ENCODE data around the gene TXNRD3. TPM values are rescaled to one million over a fixed set of nuclear protein-coding genes. Genes with fewer than 3 reads are reported as not detected.

The TXNRD3 gene
- total and polyA plus RNA-seq, 4 donors: 7.0 to 11.0 (median 7.7) TPM

DNA sequence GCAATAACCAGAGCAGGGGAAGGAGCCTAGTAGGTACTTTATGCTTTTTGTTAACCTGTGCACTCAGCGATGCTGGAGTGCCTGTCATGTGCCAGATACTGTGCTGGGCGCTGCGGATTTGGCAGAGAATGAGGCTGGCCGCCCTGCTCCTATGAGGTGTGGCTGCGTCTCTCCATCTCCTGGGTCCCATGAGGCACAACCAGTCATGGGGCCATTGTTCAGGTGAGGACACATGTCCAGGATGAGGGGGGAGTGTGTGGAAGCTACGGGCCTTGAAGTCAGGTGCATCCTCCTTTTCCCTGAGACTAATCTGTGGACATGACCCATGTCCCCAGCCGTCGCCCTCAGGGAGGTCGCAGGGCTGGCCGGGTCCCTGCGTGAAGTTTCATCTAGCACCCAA lies 963 bp upstream of the TXNRD3 start:
- Histone ChIP-seq H3K9ac (ENCODE audit: low read depth in 1 of 2, low read length in 2 of 2) (no peak overlapping the region), H3K4me1 (ENCODE audit: control insufficient read depth in 4 of 4, insufficient read depth in 4 of 4, low read length in 3 of 4) (peaks cover 0 to 15% (median 8%) of the 10 kb centered on the region in 4 donors), H3K4me3 (ENCODE audit: low read depth in 1 of 3, low read length in 3 of 3) (no peak overlapping the region), H3K9me3 (ENCODE audit: control insufficient read depth in 4 of 4, low read length in 3 of 4) (peaks cover 0 to 5% (median 3%) of the 10 kb centered on the region in 4 donors), H3K27ac (ENCODE audit: low read depth in 1 of 2, low read length in 2 of 2) (no peak overlapping the region), H3K27me3 (ENCODE audit: control insufficient read depth in 4 of 4, insufficient read depth in 4 of 4, low read length in 3 of 4) (no peaks in the 10 kb centered on the region), H3K36me3 (ENCODE audit: control insufficient read depth in 4 of 4, insufficient read depth in 3 of 4, low read depth in 1 of 4, low read length in 3 of 4) (no peaks in the 10 kb centered on the region)
- TF ChIP-seq FOXA2 (IDR thresholded peaks at IDR 0.05) (no peak), ATF3 (IDR thresholded peaks at IDR 0.05) (no peak), RAD21 (IDR thresholded peaks at IDR 0.05) (no peak), FOXA1 (IDR thresholded peaks at IDR 0.05) (no peak)
- TF ChIP-seq, protein P1, sequence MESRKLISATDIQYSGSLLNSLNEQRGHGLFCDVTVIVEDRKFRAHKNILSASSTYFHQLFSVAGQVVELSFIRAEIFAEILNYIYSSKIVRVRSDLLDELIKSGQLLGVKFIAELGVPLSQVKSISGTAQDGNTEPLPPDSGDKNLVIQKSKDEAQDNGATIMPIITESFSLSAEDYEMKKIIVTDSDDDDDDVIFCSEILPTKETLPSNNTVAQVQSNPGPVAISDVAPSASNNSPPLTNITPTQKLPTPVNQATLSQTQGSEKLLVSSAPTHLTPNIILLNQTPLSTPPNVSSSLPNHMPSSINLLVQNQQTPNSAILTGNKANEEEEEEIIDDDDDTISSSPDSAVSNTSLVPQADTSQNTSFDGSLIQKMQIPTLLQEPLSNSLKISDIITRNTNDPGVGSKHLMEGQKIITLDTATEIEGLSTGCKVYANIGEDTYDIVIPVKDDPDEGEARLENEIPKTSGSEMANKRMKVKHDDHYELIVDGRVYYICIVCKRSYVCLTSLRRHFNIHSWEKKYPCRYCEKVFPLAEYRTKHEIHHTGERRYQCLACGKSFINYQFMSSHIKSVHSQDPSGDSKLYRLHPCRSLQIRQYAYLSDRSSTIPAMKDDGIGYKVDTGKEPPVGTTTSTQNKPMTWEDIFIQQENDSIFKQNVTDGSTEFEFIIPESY (IDR thresholded peaks at IDR 0.05): no peak
- DNase-seq (ENCODE audit: low spot score): no peak
- 93% methylated on average over 11 of the region's 11 CpGs for WGBS

GRCh38 chr3:126649556-126650092 lies 5.3 kb downstream of the TXNRD3 start:
- no peak overlapping the region for H3K9ac ChIP-seq (ENCODE audit: low read depth in 1 of 2, low read length in 2 of 2)
- H3K4me1 ChIP-seq (ENCODE audit: control insufficient read depth in 4 of 4, insufficient read depth in 4 of 4, low read length in 3 of 4): peaks cover 1 to 10% (median 4%) of the 10 kb centered on the region in 4 donors
- H3K4me3 ChIP-seq (ENCODE audit: low read depth in 1 of 3, low read length in 3 of 3): no peak overlapping the region
- H3K36me3 ChIP-seq (ENCODE audit: control insufficient read depth in 4 of 4, insufficient read depth in 3 of 4, low read depth in 1 of 4, low read length in 3 of 4): peaks cover 0 to 5% (median 1%) of the 10 kb centered on the region in 4 donors
- H3K9me3 ChIP-seq (ENCODE audit: control insufficient read depth in 4 of 4, low read length in 3 of 4): no peaks in the 10 kb centered on the region
- no peak for TF ChIP-seq RAD21 (IDR thresholded peaks at IDR 0.05)
- no peak for TF ChIP-seq NR2F2 (IDR thresholded peaks at IDR 0.05)
- no peak for TF ChIP-seq SP1 (IDR thresholded peaks at IDR 0.05)
- TF ChIP-seq, protein P1 (IDR thresholded peaks at IDR 0.05): no peak
- no peak for TF ChIP-seq JUND (IDR thresholded peaks at IDR 0.05)
- TF ChIP-seq EGR1 (IDR thresholded peaks at IDR 0.05; ENCODE audit: low read depth in 2 of 2): no peak
- TF ChIP-seq ATF3 (IDR thresholded peaks at IDR 0.05): no peak
- TF ChIP-seq, protein P2, sequence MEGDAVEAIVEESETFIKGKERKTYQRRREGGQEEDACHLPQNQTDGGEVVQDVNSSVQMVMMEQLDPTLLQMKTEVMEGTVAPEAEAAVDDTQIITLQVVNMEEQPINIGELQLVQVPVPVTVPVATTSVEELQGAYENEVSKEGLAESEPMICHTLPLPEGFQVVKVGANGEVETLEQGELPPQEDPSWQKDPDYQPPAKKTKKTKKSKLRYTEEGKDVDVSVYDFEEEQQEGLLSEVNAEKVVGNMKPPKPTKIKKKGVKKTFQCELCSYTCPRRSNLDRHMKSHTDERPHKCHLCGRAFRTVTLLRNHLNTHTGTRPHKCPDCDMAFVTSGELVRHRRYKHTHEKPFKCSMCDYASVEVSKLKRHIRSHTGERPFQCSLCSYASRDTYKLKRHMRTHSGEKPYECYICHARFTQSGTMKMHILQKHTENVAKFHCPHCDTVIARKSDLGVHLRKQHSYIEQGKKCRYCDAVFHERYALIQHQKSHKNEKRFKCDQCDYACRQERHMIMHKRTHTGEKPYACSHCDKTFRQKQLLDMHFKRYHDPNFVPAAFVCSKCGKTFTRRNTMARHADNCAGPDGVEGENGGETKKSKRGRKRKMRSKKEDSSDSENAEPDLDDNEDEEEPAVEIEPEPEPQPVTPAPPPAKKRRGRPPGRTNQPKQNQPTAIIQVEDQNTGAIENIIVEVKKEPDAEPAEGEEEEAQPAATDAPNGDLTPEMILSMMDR (IDR thresholded peaks at IDR 0.05; ENCODE audit: low read depth, low read length, missing input control): no peak
- no peak for TF ChIP-seq GABPA (IDR thresholded peaks at IDR 0.05 in 1 of 2, conservative IDR thresholded peaks at IDR 0.05 in 1 of 2)
- TF ChIP-seq TAF1 (conservative IDR thresholded peaks at IDR 0.05): no peak
- TF ChIP-seq FOXA2 (IDR thresholded peaks at IDR 0.05): no peak
- TF ChIP-seq YY1 (IDR thresholded peaks at IDR 0.05): no peak
- TF ChIP-seq RXRA (IDR thresholded peaks at IDR 0.05): no peak
- DNase-seq (ENCODE audit: low spot score): no peak
- no peaks in the 10 kb centered on the region for H3K27me3 ChIP-seq (ENCODE audit: control insufficient read depth in 4 of 4, insufficient read depth in 4 of 4, low read length in 3 of 4)
- H3K27ac ChIP-seq (ENCODE audit: low read depth in 1 of 2, low read length in 2 of 2): no peak overlapping the region
- 89% methylated on average over 2 of the region's 2 CpGs for WGBS

Data from liver (tissue), 9 donors.